ENCODE data around the gene CATSPER1. TPM values are rescaled to one million over a fixed set of nuclear protein-coding genes. Genes with fewer than 3 reads are reported as not detected.

CATSPER1 gene
- total RNA-seq, 8 experiments from 2014 or later = 0.21 to 3.1 (median 0.35) TPM; not detected in 3

Other genes starting within 250 kb of the CATSPER1 start
- 10 to 100 TPM in 1 of 8 experiments, 1 to 10 TPM in 7; 2.7 to 12.9 (median 4.8) TPM for gene AP5B1, start 245.5 kb downstream of the CATSPER1 start, total RNA-seq
- gene OVOL1, start 239.4 kb downstream of the CATSPER1 start, total RNA-seq = under 1 TPM in 5 of 8 experiments, not detected in 3; 0.05 to 0.85 (median 0.21) TPM
- 1 to 10 TPM; 1.5 to 6.7 (median 4.2) TPM for gene SNX32, start 192.5 kb downstream of the CATSPER1 start, total RNA-seq
- 1,000 to 10,000 TPM in 1 of 8 experiments, 100 to 1,000 TPM in 7; 482 to 1,056 (median 733) TPM for gene CFL1, start 168.3 kb downstream of the CATSPER1 start, total RNA-seq
- 10 to 100 TPM; 27.4 to 47.3 (median 42.1) TPM for gene MUS81, start 166.0 kb downstream of the CATSPER1 start, total RNA-seq
- gene EFEMP2, start 153.7 kb downstream of the CATSPER1 start, total RNA-seq = 100 to 1,000 TPM in 1 of 8 experiments, 10 to 100 TPM in 3, 1 to 10 TPM in 4; 6.9 to 100 (median 10.4) TPM
- 1 to 10 TPM in 1 of 8 experiments, under 1 TPM in 5, not detected in 2; 0.21 to 1.7 (median 0.56) TPM for gene CTSW, start 146.6 kb downstream of the CATSPER1 start, total RNA-seq
- 10 to 100 TPM; 63.4 to 99.1 (median 84.6) TPM for gene FIBP, start 138.0 kb downstream of the CATSPER1 start, total RNA-seq
- 10 to 100 TPM in 2 of 8 experiments, 1 to 10 TPM in 6; 3.0 to 16.0 (median 6.3) TPM for gene CCDC85B, start 135.8 kb downstream of the CATSPER1 start, total RNA-seq
- 1 to 10 TPM in 4 of 8 experiments, under 1 TPM in 4; 0.33 to 8.8 (median 1.0) TPM for gene FOSL1, start 126.1 kb downstream of the CATSPER1 start, total RNA-seq
- 10 to 100 TPM; 10.5 to 24.5 (median 21.5) TPM for gene C11orf68, start 107.4 kb downstream of the CATSPER1 start, total RNA-seq
- gene DRAP1, start 107.1 kb downstream of the CATSPER1 start, total RNA-seq = 100 to 1,000 TPM in 6 of 8 experiments, 10 to 100 TPM in 2; 81.0 to 228 (median 135) TPM
- gene TSGA10IP, start 81.0 kb downstream of the CATSPER1 start, total RNA-seq = 1 to 10 TPM in 1 of 8 experiments, under 1 TPM in 5, not detected in 2; 0.16 to 1.1 (median 0.57) TPM
- 10 to 100 TPM; 26.6 to 65.4 (median 45.5) TPM for gene SART1, start 64.7 kb downstream of the CATSPER1 start, total RNA-seq
- gene EIF1AD, start 24.3 kb downstream of the CATSPER1 start, total RNA-seq = 10 to 100 TPM; 28.6 to 36.9 (median 32.0) TPM
- 100 to 1,000 TPM in 2 of 8 experiments, 10 to 100 TPM in 6; 47.3 to 130 (median 74.7) TPM for gene BANF1, start 24.0 kb downstream of the CATSPER1 start, total RNA-seq
- gene CST6, start 14.5 kb downstream of the CATSPER1 start, total RNA-seq = under 1 TPM in 2 of 8 experiments, not detected in 6; 0.46 to 0.81 TPM
- 1 to 10 TPM in 5 of 8 experiments, under 1 TPM in 2, not detected in 1; 0.15 to 8.4 (median 4.7) TPM for gene GAL3ST3, start 22.7 kb upstream of the CATSPER1 start, total RNA-seq
- gene SF3B2, start 25.9 kb upstream of the CATSPER1 start, total RNA-seq = 100 to 1,000 TPM; 127 to 205 (median 176) TPM
- 10 to 100 TPM; 10.6 to 38.2 (median 21.7) TPM for gene PACS1, start 43.8 kb upstream of the CATSPER1 start, total RNA-seq
- 10 to 100 TPM in 7 of 8 experiments, 1 to 10 TPM in 1; 8.2 to 44.2 (median 28.3) TPM for gene KLC2, start 231.2 kb upstream of the CATSPER1 start, total RNA-seq
- gene RAB1B, start 242.2 kb upstream of the CATSPER1 start, total RNA-seq = 100 to 1,000 TPM in 2 of 8 experiments, 10 to 100 TPM in 6; 43.1 to 114 (median 88.0) TPM